Peyer's patch (tissue), 4 donors: ENCODE results near the gene ADAMTS18.
"Not testable (repeated sequence)": the region's sequence is repeated elsewhere in the genome, so short reads cannot be mapped to it uniquely, and the experiment has no call there.

ENCODE experiments used
- CTCF ChIP-seq, 6 experiments: fragments of 450-650 bp in 4 of 6; fragments of 200-600 bp in 2 of 6; sonication (generic) in 1 of 6; IDR thresholded peaks; one replicate each; pipeline ENCODE4 v1.5.1; 2017 to 2019; ENCODE audit warnings: antibody characterized with exemption in 6 of 6, mild to moderate bottlenecking in 3 of 6, moderate library complexity in 1 of 6
- POLR2A ChIP-seq, 2 donors: fragments of 450-650 bp; IDR thresholded peaks; one replicate each; pipeline ENCODE4 v1.5.1; 2017; ENCODE audit warnings: antibody characterized with exemption in 2 of 2, mild to moderate bottlenecking in 2 of 2, moderate library complexity in 2 of 2

- TF ChIP-seq POLR2A, CTCF (IDR thresholded peaks at IDR 0.05): not testable (repeated sequence)
Observed at GRCh38 chr16:77275303-77275702, 159.5 kb downstream of the ADAMTS18 start.
